ENCODE data around the gene GRIP1. TPM values are rescaled to one million over a fixed set of nuclear protein-coding genes. Genes with fewer than 3 reads are reported as not detected.
A peak's percentile ranks its signal among the peaks of the same experiment; 100 is the strongest.

GRIP1 gene
- total and polyA plus RNA-seq, 10 of the 15 experiments (the other 5 are each of a cell fraction or from before 2014, with no cell fraction given) = 0.05 to 0.85 (median 0.50) TPM; not detected in 7

GRCh38 chr12:66303316-66303804 lies 375.5 kb downstream of the GRIP1 start (continued):
- TF ChIP-seq IKZF1 (conservative IDR thresholded peaks at IDR 0.05) (peak; percentile 22; the same call in 1 of the 2 replicates), ZNF207 (IDR thresholded peaks at IDR 0.05; ENCODE audit: borderline replicate concordance) (0 out of 2 replicates have a peak, but pooled peaks have one; percentile 45), MLLT1 (IDR thresholded peaks at IDR 0.05) (peak; percentile 89), CREM (IDR thresholded peaks at IDR 0.05; ENCODE audit: low read depth) (peak; percentile 36; the same call in 1 of the 2 replicates), ATF2 (IDR thresholded peaks at IDR 0.05; ENCODE audit: low read length) (peak; percentile 40; the same call in 1 of the 2 replicates), HDGF (IDR thresholded peaks at IDR 0.05) (peak; percentile 90), MTA2 (IDR thresholded peaks at IDR 0.05; ENCODE audit: low read depth) (peak; percentile 49; the same call in 1 of the 2 replicates)

GRCh38 chr12:66302827-66303169 lies 376.1 kb downstream of the GRIP1 start:
- BruUV-seq (replicated peaks) = TSS peak; percentile 81
- peak overlapping the region; percentile 87 for H3K27ac ChIP-seq (ENCODE audit: control insufficient read depth, insufficient read depth)

More at GRCh38 chr12:66302827-66303169, 376.1 kb downstream of the GRIP1 start:
- ChIA-PET CTCF (interaction anchor here (1.0 to 4.8 kb wide), 4 partner anchors 26 to 172 kb away, joined by 3 to 17 read pairs (median 3); no protein-coding TSS in a partner anchor), SMC1A (ENCODE audit: uncharacterized antibody, unreplicated experiment) (interaction anchor here (0.7 to 4.7 kb wide), 11 partner anchors 12 to 172 kb away, joined by 3 to 35 read pairs (median 3); partner anchors contain the start of genes LLPH and TMBIM4), RAD21 (ENCODE audit: unreplicated experiment) (interaction anchor here (0.6 to 3.0 kb wide), 13 partner anchors 9 to 1645 kb away, joined by 3 to 10 read pairs (median 3); no protein-coding TSS in a partner anchor), POLR2A (interaction anchor here (0.5 to 5.0 kb wide), 12 partner anchors 9 to 1546 kb away, joined by 3 to 19 read pairs (median 5); partner anchors contain the start of gene TMBIM4)
- DNase-seq (ENCODE audit: low read depth, low spot score) (no peak), FAIRE-seq (peak; percentile 18), ATAC-seq (no peak)
- Histone ChIP-seq H3K9ac (ENCODE audit: control insufficient read depth, insufficient read depth, low read length) (peak overlapping the region; percentile 81), H3K9me3 (replicated peaks; ENCODE audit: control insufficient read depth, insufficient read depth, low read length) (no peaks in the 10 kb centered on the region), H3K79me2 (ENCODE audit: control insufficient read depth, insufficient read depth, low read length) (peaks cover 18% of the 10 kb centered on the region), H3K4me3 (peak overlapping the region; percentile 85), H3K27me3 (replicated peaks in 1 of 2; ENCODE audit: control insufficient read depth in 2 of 2, insufficient read depth in 2 of 2, low read length in 1 of 2) (no peaks in the 10 kb centered on the region), H4K20me1 (ENCODE audit: control insufficient read depth, insufficient read depth) (no peaks in the 10 kb centered on the region), H3K36me3 (ENCODE audit: control insufficient read depth in 2 of 2, insufficient read depth in 2 of 2, low read length in 1 of 2) (peaks cover 0 to 7% of the 10 kb centered on the region in 2 experiments; a peak in 2 of 4 replicates), H3K4me1 (ENCODE audit: control insufficient read depth, insufficient read depth, low read length) (no peaks in the 10 kb centered on the region; the same call in 1 of the 2 replicates), H3K4me2 (ENCODE audit: control insufficient read depth, insufficient read depth) (peak overlapping the region; percentile 28), H2AFZ (ENCODE audit: control insufficient read depth, low read depth, low read length) (peak overlapping the region; percentile 84)
- in situ Hi-C loops (cut with MboI) = loop anchor here (5.0 kb wide), 1 partner anchor 135 kb away; the partner anchor contains the start of gene TMBIM4
- TF ChIP-seq MTA2 (IDR thresholded peaks at IDR 0.05; ENCODE audit: low read depth) (peak; percentile 1; the same call in 1 of the 2 replicates), ZNF384 (IDR thresholded peaks at IDR 0.05; ENCODE audit: borderline replicate concordance, low read depth, low read length) (peak; percentile 46; the same call in 1 of the 2 replicates), SKIL (IDR thresholded peaks at IDR 0.05; ENCODE audit: low read depth, poor library complexity, severe bottlenecking) (peak; percentile 1), NFYB (IDR thresholded peaks at IDR 0.05; ENCODE audit: insufficient read depth, low read depth, low read length) (no peak)
- intact Hi-C loops (cut with micrococcal nuclease; ENCODE audit: unreplicated experiment) = loop anchor here (2.0 to 5.0 kb wide), 2 partner anchors 70 to 134 kb away; partner anchors contain the start of gene TMBIM4
- WGBS (ENCODE audit: insufficient coverage, insufficient replicate concordance, low lambda C conversion rate, missing lambda C conversion rate) = 0% methylated on average over 3 of the region's 6 CpGs

Measured in GM12878 (cell line).